ENCODE results near the gene PDZD7.
A peak's percentile ranks its signal among the peaks of the same experiment; 100 is the strongest.

PDZD7 gene

DNA sequence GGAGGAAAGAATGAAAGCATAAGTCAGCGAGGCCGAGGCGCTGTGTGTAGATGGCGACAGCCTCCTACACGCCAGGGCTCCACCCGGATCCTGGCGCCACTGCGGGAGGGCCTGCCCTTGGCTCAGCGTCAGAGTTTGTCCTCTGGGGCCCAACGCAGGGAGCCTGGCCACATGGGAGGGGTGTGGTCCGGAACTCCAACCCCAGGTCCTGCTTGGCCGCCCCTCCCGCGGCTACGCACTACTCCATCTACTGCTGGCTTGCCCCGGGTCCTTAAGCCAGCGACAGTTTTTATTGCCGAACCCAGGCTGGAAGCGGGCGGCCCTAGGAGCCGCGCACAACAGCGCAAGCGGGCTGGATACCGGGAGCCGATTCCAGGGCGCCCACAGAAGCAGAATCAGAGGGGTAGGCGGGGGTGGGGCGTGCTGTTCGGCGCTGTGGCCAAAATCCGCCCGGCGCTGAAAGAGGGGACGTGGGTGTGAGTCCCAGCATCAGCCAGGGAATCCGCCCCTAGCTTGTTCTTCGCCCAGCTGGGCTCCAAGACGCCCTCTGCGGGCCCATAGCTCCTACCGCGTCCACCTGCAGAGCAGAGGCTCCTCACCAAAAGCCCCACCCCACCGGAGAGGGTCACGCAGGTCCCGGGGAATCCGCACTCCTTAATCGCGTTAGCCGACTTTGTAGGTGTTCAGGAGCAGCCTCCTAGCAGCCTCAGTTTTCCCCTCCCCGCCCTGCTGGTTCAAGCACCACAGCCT lies 35.4 kb upstream of the PDZD7 start:
- ChIA-PET CTCF (interaction anchor here (0.6 to 2.7 kb wide), 9 partner anchors 9 to 76 kb away, joined by 3 to 23 read pairs (median 5); no protein-coding TSS in a partner anchor), POLR2A (ENCODE audit: low non-redundant PET) (no interaction called here)
- DNase-seq (ENCODE audit: low spot score) = peak; percentile 89
- H3K27ac ChIP-seq = peak overlapping the region; percentile 94
- peak; percentile 64 for TF ChIP-seq CTCF (conservative IDR thresholded peaks at IDR 0.05; ENCODE audit: low read depth)

GRCh38 chr10:101065481-101066145 lies 34.7 kb upstream of the PDZD7 start:
- ChIA-PET CTCF (interaction anchor here (0.9 to 2.5 kb wide), 3 partner anchors 47 to 77 kb away, joined by 3 to 7 read pairs (median 4); no protein-coding TSS in a partner anchor), POLR2A (ENCODE audit: low non-redundant PET) (no interaction called here)
- peak overlapping the region; percentile 94 for H3K27ac ChIP-seq
- no peak for DNase-seq (ENCODE audit: low spot score)
- TF ChIP-seq CTCF (conservative IDR thresholded peaks at IDR 0.05; ENCODE audit: low read depth) = no peak

DNA sequence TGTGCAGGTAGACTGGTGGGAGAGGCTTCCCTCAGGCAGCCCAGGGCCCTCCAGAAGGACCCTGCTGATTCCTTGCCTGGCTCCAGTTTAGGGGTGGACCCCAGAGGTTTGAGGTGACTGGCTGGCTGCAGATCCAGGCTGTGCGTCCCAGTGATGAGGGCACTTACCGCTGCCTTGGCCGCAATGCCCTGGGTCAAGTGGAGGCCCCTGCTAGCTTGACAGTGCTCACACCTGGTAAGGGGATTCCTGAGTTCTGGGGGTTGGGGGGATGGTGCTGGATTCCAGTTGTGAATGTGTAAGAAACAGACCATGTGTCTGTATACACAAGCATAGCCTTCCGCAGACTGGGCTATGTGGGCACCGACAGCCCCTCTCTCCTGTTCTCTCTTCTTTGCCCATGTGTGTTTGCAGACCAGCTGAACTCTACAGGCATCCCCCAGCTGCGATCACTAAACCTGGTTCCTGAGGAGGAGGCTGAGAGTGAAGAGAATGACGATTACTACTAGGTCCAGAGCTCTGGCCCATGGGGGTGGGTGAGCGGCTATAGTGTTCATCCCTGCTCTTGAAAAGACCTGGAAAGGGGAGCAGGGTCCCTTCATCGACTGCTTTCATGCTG lies 33.6 kb upstream of the PDZD7 start:
- TF ChIP-seq CTCF (conservative IDR thresholded peaks at IDR 0.05; ENCODE audit: low read depth) = no peak
- H3K27ac ChIP-seq = peak overlapping the region; percentile 94
- CTCF ChIA-PET = interaction anchor here (0.9 kb wide), 1 partner anchor 78 kb away, joined by 3 read pairs; no protein-coding TSS in a partner anchor
- no peak for DNase-seq (ENCODE audit: low spot score)
- POLR2A ChIA-PET (ENCODE audit: low non-redundant PET) = no interaction called here

- TF ChIP-seq CTCF (conservative IDR thresholded peaks at IDR 0.05; ENCODE audit: low read depth) = no peak
- H3K27ac ChIP-seq = peak overlapping the region; percentile 94
- POLR2A ChIA-PET (ENCODE audit: low non-redundant PET) = no interaction called here
Observed at GRCh38 chr10:101063548-101064414, 32.9 kb upstream of the PDZD7 start.

DNA sequence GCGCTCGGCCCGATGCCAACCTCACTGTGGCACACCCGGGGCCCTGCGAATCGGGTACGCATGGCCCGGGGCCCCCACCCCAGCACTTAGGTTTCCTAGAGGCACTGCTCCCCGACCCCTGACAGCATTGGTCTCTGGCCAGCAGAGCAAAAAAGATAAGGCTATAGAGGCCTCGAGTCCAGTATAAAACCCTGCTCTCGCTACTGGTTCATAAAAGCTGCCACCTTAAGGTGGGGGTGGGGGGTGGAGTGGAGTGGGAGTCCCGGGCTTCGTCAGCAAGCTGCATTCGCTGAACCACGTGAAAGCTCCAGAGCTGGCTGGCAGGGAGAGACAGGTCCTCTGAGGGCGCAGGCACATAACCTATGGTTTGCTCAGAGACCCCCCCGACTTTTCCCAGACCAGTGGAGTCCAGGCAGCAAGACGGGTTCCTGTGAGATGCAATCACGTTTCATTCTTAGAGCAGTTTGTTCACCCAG lies 32.2 kb upstream of the PDZD7 start:
- no peak for DNase-seq (ENCODE audit: low spot score)
- no peak for TF ChIP-seq CTCF (conservative IDR thresholded peaks at IDR 0.05; ENCODE audit: low read depth)
- ChIA-PET CTCF (interaction anchor here (0.8 to 1.6 kb wide), 3 partner anchors 12 to 79 kb away, joined by 3 to 6 read pairs (median 6); no protein-coding TSS in a partner anchor), POLR2A (ENCODE audit: low non-redundant PET) (interaction anchor here (0.5 kb wide), 1 partner anchor 21 kb away, joined by 5 read pairs; no protein-coding TSS in a partner anchor)
- peak overlapping the region; percentile 94 for H3K27ac ChIP-seq

More at GRCh38 chr10:101063548-101064414, 32.9 kb upstream of the PDZD7 start:
- CTCF ChIA-PET = interaction anchor here (1.6 kb wide), 1 partner anchor 78 kb away, joined by 6 read pairs; no protein-coding TSS in a partner anchor
- no peak for DNase-seq (ENCODE audit: low spot score)

Data from RWPE1 (cell line).